SIG-M5 treated with dmso at 0.1 percent for 504 hours (cell line): ENCODE data around the gene CSHL1.
"Not testable (repeated sequence)": the region's sequence is repeated elsewhere in the genome, so short reads cannot be mapped to it uniquely, and the experiment has no call there.

ENCODE experiments used
- DNase-seq: peaks from one replicate; lab custom pipeline; 2025; ENCODE audit not compliant: unreplicated experiment; lab: John Stamatoyannopoulos, UW

CSHL1 gene

DNA sequence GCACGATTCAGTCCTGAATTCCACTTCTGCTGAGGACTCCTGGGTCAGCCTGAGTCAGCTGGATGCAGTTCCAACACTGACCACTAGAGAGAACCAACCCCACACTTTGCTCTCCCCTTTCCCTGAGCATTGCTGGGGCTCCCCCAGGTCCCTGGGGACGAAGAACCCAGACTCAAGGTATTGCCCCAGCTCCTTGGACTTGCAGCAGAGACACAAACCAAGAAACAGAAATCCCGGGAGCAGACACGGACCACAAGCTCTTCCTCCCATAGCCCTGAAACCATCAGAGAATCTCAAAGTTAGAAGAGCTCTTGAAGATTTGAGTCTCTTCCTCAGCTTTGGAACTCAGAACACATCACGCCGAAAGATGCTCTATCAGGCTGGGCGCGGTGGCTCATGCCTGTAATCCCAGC, 8.3 kb upstream of the CSHL1 start:
- peak; percentile 70 for DNase-seq

DNA sequence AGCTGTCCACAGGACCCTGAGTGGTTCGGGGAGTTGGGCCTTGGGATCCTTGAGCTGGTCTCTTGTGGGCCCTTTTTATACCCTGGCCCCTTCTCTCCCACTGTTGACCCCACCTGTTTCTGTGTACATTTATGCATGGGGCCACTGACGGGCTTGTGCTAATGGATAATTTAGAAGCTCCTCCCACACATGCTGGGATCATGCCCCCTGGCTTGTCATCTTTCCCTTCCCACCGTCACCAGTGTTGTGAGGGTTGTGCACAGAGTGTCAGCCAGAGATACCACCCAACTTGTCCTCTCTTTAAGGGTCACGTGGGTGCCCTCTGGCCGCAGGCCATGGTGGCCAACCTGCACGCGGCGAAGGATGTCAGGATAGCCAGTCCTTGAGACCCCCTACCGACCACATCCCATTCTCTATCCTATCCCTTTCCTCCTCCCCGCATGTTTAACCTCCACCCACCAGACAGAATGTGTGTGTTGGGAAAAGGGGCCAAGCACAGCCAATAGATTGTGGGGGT, 7.8 kb upstream of the CSHL1 start, which contains the start of gene GH1:
Gene GH1, minus strand, starts transcription at position 51 of the 517 bp plus-strand sequence. CDS start 63 bp downstream, outside the sequence.
- not testable (repeated sequence) for DNase-seq

DNA sequence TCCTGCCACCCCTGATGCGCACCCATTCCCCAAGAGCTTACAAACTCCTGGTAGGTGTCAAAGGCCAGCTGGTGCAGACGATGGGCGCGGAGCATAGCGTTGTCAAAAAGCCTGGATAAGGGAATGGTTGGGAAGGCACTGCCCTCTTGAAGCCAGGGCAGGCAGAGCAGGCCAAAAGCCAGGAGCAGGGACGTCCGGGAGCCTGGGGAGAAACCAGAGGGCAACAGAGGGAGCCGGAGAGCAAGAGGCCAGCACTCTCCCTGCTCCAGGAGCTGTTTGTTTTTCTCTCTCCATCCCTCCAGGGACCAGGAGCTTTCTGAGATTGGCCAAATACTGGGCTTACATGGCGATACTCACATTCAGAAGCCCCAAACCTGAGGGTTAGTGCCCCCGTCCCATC, 7.2 kb upstream of the CSHL1 start:
- no peak for DNase-seq

DNA sequence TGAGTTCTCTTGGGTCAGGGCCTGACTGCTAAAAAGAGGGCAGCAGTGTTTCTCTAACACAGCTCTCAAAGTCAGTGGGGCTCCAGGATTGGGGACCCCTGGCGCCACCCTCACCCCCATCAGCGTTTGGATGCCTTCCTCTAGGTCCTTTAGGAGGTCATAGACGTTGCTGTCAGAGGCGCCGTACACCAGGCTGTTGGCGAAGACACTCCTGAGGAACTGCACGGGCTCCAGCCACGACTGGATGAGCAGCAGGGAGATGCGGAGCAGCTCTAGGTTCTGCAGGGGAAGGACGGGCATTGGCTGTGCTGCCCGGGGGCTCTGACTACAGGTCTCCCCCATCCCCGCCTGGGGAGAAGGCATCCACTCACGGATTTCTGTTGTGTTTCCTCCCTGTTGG, 6.6 kb upstream of the CSHL1 start:
- DNase-seq, result no peak

DNA sequence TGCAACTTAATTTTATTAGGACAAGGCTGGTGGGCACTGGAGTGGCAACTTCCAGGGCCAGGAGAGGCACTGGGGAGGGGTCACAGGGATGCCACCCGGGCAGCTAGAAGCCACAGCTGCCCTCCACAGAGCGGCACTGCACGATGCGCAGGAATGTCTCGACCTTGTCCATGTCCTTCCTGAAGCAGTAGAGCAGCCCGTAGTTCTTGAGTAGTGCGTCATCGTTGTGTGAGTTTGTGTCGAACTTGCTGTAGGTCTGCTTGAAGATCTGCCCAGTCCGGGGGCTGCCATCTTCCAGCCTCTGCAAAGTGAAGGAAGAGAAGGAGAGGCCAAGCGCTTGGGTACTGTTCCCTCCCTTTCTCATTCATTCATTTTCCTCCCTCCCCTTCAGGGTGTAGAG, 6.1 kb upstream of the CSHL1 start:
- DNase-seq, result not testable (repeated sequence)

- no peak for DNase-seq
These were observed 5.6 kb upstream of the CSHL1 start for GRCh38 chr17:63916566-63917185.

DNA sequence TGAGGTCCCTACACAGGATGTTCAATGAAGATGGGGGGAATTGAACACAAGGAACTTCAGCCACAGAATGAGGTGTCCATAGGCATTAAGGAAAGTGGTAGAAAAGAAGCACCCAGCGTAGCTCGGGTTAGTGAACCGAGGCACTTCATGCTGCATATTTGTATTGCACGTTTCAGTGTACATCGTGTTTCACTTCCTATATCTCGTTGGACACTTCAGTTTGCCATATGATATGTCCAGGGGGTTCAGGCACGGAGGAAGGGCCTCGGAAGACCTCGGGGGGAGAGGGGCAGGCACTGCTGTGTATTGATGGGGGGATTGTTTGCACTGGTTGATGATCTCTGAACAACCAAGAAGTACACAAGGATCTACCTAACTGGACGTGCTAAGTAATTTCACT, 4.7 kb upstream of the CSHL1 start:
- DNase-seq, result not testable (repeated sequence)

DNA sequence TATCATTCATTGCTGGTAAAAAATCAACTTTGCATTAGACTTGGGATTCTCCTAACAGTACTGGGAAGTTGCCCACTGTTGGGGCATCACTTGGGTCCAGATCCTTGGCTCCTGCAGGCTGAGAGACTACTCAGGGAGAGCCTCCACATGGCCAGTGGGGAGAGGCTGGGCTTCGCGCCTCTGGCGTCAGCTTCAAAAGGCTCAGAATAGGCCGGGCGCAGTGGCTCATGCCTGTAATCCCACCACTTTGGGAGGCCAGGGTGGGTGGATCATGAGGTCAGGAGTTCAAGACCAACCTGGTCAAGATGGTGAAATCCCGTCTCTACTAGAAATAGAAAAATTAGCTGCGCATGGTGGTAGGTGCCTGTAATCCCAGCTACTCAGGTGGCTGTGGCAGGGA, 3.4 kb upstream of the CSHL1 start:
- no peak for DNase-seq

DNA sequence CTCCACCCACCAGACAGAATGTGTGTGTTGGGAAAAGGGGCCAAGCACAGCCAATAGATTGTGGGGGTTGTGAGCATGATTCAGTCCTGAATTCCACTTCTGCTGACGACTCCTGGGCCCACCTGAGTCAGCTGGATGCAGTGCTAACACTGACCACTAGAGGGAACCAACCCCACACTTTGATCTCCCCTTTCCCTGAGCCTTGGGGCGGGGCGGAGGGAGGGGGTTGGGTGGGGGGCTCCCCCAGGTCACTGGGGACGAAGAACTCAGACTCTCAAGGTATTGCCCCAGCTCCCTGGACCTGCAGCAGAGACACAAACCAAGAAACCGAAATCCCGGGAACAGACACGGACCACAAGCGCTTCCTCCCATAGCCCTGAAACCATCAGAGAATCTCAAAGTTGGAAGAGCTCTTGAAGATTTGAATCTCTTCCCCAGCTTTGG, 621 bp upstream of the CSHL1 start:
- DNase-seq, result peak; percentile 22

GRCh38 chr17:63910096-63910495, 962 bp downstream of the CSHL1 start:
- DNase-seq, result no peak

DNA sequence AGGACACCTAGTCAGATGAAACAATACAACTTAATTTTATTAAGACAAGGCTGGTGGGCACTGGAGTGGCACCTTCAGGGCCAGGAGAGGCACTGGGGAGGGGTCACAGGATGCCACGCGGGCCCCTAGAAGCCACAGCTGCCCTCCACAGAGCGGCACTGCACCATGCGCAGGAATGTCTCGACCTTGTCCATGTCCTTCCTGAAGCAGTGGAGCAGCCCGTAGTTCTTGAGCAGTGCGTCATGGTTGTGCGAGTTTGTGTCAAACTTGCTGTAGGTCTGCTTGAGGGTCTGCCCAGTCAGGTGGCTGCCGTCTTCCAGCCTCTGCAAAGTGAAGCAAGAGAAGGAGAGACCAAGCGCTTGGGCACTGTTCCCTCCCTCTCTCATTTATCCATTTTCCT, 1.5 kb downstream of the CSHL1 start:
- DNase-seq, result not testable (repeated sequence)

DNA sequence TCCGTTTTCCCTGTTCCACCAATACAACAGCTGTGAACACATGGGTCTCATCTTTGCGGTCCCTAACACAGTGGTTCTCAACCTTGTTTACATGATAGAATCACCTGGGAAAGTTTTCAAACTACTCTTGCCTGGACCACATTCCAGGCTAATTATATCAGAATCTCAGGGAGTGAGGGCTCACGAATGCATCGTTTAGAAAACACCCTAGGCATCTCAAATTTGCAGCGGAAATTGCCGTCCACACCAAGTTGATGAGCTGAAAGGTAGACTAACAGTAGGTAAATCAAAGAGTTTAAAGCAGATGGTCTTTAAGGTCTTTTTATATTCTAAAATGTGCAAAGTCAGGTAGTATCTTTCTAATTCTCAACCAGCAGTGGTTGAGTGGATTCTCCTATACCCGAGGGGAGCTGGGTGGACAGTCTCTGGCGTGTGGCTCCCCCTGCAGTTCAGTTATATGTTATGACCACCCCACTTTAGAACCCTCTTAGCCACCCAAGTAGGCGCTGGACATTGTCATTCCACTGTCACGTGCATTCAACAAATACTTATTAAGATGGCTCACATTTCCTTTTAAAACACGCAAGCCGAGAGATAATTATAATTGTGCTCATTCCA, 3.8 kb downstream of the CSHL1 start:
- DNase-seq, result peak; percentile 13

DNA sequence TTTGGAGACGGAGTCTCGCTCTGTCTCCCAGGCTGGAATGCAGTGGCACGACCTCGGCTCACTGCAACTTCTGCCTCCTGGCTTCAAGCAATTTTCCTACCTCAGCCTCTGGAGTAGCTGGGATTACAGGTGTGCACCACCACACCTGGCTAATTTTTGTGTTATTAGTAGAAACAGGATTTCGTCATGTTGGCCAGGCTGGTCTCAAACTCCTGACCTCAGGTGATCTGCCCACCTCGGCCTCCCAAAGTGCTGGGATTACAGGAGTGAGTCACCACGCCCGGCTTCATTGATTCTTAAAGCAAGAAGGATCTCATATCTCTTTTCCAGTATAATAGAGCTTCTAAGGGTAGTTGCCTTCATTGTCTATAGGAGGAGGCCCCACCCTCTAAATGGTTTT, 6.3 kb downstream of the CSHL1 start:
- not testable (repeated sequence) for DNase-seq

DNA sequence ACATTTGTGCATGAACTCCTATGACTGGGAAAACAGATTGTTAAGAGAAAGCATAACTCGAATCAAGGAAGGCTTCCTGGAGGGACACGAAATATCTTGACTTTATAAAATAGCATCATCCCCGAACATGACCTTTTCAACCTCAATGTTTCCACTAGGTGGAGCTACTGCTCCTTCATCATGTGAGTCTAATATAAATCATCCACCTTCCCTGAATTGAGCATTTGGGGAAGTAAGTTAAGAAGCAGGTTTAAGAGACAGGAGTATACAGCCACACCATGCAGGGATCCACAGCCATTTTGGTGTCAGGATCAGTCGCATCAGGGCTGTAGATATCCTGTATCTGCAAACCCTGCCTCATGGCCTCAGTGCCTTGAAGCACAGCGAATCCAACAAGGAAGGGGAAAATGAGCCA, 7.3 kb downstream of the CSHL1 start:
- not testable (repeated sequence) for DNase-seq

- DNase-seq, result not testable (repeated sequence)
These were observed 9.1 kb downstream of the CSHL1 start for GRCh38 chr17:63901971-63902370.

DNA sequence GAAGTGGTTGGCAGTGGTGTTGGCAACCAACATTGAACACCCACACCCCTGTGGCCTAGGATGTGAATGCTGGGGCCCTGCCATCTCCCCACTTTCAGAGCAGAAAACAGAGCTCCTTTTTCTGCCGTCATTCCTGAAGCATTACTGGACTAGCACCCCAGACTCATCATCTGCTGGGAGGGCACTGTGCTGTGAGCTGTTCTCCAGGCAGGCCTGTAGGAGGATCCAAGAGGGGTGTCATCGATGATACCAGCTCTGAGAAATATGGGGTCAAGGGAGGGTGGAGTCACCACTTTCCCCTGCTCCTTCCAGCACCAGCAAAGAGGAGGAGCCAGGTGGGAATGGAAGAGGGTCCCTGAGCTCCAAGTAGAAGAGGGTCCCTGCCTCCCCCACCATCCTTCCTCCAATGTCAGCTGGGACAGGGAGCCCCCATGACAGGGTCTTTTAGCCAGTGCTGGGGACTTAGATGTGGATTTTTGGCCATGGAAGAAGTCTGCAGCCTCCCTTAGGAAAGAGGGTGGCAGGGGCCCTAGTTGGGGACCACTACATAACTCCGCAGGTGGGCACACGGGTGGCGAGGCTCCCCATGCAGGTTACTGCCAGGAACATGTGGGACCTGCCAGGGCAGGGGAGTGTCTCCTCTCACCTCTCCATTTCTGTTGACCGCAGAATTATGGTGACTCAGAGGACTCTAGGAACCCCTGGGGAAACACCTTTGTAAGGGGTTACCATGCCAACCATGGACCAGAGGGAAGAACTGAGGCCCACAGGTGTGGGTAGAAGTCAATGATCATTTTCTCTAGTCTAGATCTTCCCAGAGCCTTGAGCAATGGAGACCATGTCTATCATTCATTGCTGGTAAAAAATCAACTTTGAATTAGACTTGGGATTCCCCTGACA, 11.9 kb downstream of the CSHL1 start:
- not testable (repeated sequence) for DNase-seq

DNA sequence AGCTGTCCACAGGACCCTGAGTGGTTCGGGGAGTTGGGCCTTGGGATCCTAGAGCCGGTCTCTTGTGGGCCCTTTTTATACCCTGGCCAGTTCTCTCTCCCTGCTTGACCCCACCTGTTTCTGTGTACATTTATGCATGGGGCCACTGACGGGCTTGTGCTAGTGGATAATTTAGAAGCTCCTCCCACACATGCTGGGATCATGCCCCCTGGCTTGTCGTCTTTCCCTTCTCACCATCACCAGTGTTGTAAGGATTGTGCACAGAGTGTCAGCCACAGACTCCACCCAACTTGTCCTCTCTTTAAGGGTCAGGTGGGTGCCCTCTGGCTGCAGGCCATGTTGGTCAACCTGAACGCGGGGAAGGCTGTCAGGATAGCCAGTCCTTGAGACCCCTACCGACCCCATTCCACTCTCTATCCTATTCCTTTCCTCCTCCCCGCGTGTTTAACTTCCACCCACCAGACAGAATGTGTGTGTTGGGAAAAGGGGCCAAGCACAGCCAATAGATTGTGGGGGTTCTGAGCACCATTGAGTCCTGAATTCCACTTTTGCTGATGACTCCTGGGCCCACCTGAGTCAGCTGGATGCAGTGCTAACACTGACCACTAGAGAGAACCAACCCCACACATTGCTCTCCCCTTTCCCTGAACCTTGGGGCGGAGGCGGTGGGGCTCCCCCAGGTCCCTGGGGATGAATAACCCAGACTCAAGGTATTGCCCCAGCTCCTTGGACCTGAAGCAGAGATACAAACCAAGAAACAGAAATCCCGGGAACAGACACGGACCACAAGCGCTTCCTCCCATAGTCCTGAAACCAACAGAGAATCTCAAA, 14.3 kb downstream of the CSHL1 start, which contains the start of gene CSH1:
Gene CSH1, minus strand, starts transcription at position 51 of the 831 bp plus-strand sequence. CDS start 63 bp downstream, outside the sequence.
- not testable (repeated sequence) for DNase-seq

GRCh38 chr17:63894821-63895220, 16.2 kb downstream of the CSHL1 start:
- not testable (repeated sequence) for DNase-seq

DNA sequence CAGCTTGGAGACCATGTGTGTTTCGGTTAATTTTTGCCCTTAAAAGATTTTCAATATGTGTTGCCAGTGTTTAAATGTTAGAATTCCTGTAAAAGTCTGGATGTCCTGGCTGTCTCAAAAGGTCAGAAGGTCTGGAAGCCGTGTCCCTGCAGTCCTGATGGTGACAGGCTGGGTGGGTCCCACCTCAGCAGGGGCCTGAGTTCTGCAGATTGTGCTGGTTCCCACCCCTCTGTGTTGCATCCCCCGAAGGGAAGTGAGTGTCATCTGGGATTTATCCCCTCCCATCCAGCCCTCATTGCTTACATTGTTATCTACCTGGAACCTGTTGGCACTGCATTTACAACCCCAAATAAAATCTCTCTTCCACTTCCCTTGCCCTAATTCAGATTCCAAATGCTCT, 17.0 kb downstream of the CSHL1 start:
- DNase-seq, result not testable (repeated sequence)

DNA sequence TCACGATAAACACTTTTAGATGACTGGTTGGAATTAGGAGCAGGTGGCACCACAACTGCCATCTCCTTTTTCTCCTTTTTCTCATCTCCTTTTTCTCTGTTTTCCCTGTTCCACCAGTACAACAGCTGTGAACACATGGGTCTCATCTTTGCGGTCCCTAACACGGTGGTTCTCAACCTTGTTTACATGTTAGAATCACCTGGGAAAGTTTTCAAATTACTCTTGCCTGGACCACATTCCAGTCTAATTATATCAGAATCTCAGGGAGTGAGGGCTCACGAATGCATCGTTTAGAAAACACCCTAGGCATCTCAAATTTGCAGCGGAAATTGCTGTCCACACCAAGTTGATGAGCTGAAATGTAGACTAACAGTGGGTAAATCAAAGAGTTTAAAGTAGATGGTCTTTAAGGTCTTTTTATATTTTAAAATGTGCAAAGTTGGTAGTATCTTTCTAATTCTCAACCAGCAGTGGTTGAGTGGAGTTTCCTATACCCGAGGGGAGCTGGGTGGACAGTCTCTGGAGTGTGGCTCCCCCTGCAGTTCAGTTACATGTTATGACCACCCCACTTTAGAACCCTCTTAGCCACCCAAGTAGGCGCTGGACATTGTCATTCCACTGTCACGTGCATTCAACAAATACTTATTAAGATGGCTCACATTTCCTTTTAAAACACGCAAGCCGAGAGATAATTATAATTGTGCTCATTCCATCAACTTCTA, 18.6 kb downstream of the CSHL1 start:
- DNase-seq, result not testable (repeated sequence)
